ENCODE results near the gene KIF15.

KIF15 gene

GRCh38 chr3:44877333-44877732 is 115.7 kb downstream of the KIF15 start:
- Mint-ChIP-seq H3K27ac (no peak overlapping the region), H3K27me3 (peaks cover under 1 to 2% of the 10 kb centered on the region in 2 donors), H3K9me3 (no peaks in the 10 kb centered on the region), H3K4me1 (no peaks in the 10 kb centered on the region), H3K36me3 (no peaks in the 10 kb centered on the region), H3K4me3 (no peak overlapping the region)
- DNase-seq (no peak), ATAC-seq (replicated peaks) (no peak)

- no peak for ATAC-seq (replicated peaks)
- DNase-seq: no peak
- no peaks in the 10 kb centered on the region for H3K36me3 Mint-ChIP-seq
Measured at GRCh38 chr3:44880284-44880683, 118.7 kb downstream of the KIF15 start.

GRCh38 chr3:44883213-44883955 is 121.8 kb downstream of the KIF15 start:
- no peaks in the 10 kb centered on the region for H3K9me3 Mint-ChIP-seq
- peaks cover 26 to 34% of the 10 kb centered on the region in 2 donors for H3K27me3 Mint-ChIP-seq
- H3K27ac Mint-ChIP-seq: no peak overlapping the region
- ATAC-seq (replicated peaks) (no peak), DNase-seq (no peak)
- no peaks in the 10 kb centered on the region for H3K36me3 Mint-ChIP-seq
- H3K4me3 Mint-ChIP-seq: no peak overlapping the region
- H3K4me1 Mint-ChIP-seq: no peaks in the 10 kb centered on the region

More at GRCh38 chr3:44880284-44880683, 118.7 kb downstream of the KIF15 start:
- no peaks in the 10 kb centered on the region for H3K9me3 Mint-ChIP-seq
- peaks cover 17 to 20% of the 10 kb centered on the region in 2 donors for H3K27me3 Mint-ChIP-seq
- no peak overlapping the region for H3K4me3 Mint-ChIP-seq
- H3K27ac Mint-ChIP-seq: no peak overlapping the region
- H3K4me1 Mint-ChIP-seq: no peaks in the 10 kb centered on the region

GRCh38 chr3:44883999-44884431 is 122.4 kb downstream of the KIF15 start:
- ATAC-seq (replicated peaks) (no peak), DNase-seq (no peak)
- no peaks in the 10 kb centered on the region for H3K36me3 Mint-ChIP-seq
- H3K4me1 Mint-ChIP-seq: no peaks in the 10 kb centered on the region
- H3K9me3 Mint-ChIP-seq: no peaks in the 10 kb centered on the region
- H3K4me3 Mint-ChIP-seq: no peak overlapping the region
- no peak overlapping the region for H3K27ac Mint-ChIP-seq
- peaks cover 26 to 34% of the 10 kb centered on the region in 2 donors for H3K27me3 Mint-ChIP-seq

- DNase-seq (no peak), ATAC-seq (replicated peaks) (no peak)
- Mint-ChIP-seq H3K4me1 (peaks cover 4 to 5% of the 10 kb centered on the region in 2 donors), H3K4me3 (no peak overlapping the region), H3K9me3 (no peaks in the 10 kb centered on the region), H3K27ac (no peak overlapping the region), H3K27me3 (peaks cover 26 to 34% of the 10 kb centered on the region in 2 donors), H3K36me3 (no peaks in the 10 kb centered on the region)
Measured at GRCh38 chr3:44885618-44886017, 124.0 kb downstream of the KIF15 start.

GRCh38 chr3:44886561-44886960 is 125.0 kb downstream of the KIF15 start:
- H3K9me3 Mint-ChIP-seq: peaks cover 0 to 1% of the 10 kb centered on the region in 2 donors
- ATAC-seq (replicated peaks): no peak
- H3K27ac Mint-ChIP-seq: no peak overlapping the region
- no peaks in the 10 kb centered on the region for H3K36me3 Mint-ChIP-seq
- no peak for DNase-seq
- H3K4me3 Mint-ChIP-seq: no peak overlapping the region
- H3K4me1 Mint-ChIP-seq: peaks cover 4 to 5% of the 10 kb centered on the region in 2 donors
- peaks cover 26 to 34% of the 10 kb centered on the region in 2 donors for H3K27me3 Mint-ChIP-seq

- ATAC-seq (replicated peaks) (no peak), DNase-seq (no peak)
- peaks cover 26 to 34% of the 10 kb centered on the region in 2 donors for H3K27me3 Mint-ChIP-seq
- no peaks in the 10 kb centered on the region for H3K36me3 Mint-ChIP-seq
- no peak overlapping the region for H3K27ac Mint-ChIP-seq
- H3K4me1 Mint-ChIP-seq: peaks cover 4 to 5% of the 10 kb centered on the region in 2 donors
- H3K4me3 Mint-ChIP-seq: no peak overlapping the region
- peaks cover 0 to 1% of the 10 kb centered on the region in 2 donors for H3K9me3 Mint-ChIP-seq
Measured at GRCh38 chr3:44887101-44887500, 125.5 kb downstream of the KIF15 start.

GRCh38 chr3:44890258-44890657 is 128.7 kb downstream of the KIF15 start:
- H3K4me3 Mint-ChIP-seq: no peak overlapping the region
- no peak overlapping the region for H3K27ac Mint-ChIP-seq
- H3K4me1 Mint-ChIP-seq: peaks cover 4 to 5% of the 10 kb centered on the region in 2 donors
- peaks cover 13 to 15% of the 10 kb centered on the region in 2 donors for H3K27me3 Mint-ChIP-seq
- DNase-seq (no peak), ATAC-seq (replicated peaks) (no peak)
- peaks cover 0 to 3% of the 10 kb centered on the region in 2 donors for H3K9me3 Mint-ChIP-seq
- no peaks in the 10 kb centered on the region for H3K36me3 Mint-ChIP-seq

- H3K4me3 Mint-ChIP-seq: no peak overlapping the region
- H3K27ac Mint-ChIP-seq: no peak overlapping the region
- H3K27me3 Mint-ChIP-seq: peaks cover 7 to 11% of the 10 kb centered on the region in 2 donors
- ATAC-seq (replicated peaks) (no peak), DNase-seq (no peak)
- no peaks in the 10 kb centered on the region for H3K36me3 Mint-ChIP-seq
- peaks cover 0 to 3% of the 10 kb centered on the region in 2 donors for H3K9me3 Mint-ChIP-seq
- peaks cover 4 to 5% of the 10 kb centered on the region in 2 donors for H3K4me1 Mint-ChIP-seq
Measured at GRCh38 chr3:44890852-44891251, 129.3 kb downstream of the KIF15 start.

- Mint-ChIP-seq H3K4me1 (peaks cover 4 to 5% of the 10 kb centered on the region in 2 donors), H3K36me3 (no peaks in the 10 kb centered on the region), H3K9me3 (peaks cover 0 to 3% of the 10 kb centered on the region in 2 donors), H3K4me3 (no peak overlapping the region), H3K27me3 (peaks cover 0 to 3% of the 10 kb centered on the region in 2 donors), H3K27ac (no peak overlapping the region)
- DNase-seq: no peak
- ATAC-seq (replicated peaks): no peak
Measured at GRCh38 chr3:44892689-44893088, 131.1 kb downstream of the KIF15 start.

- DNase-seq: no peak
Measured at GRCh38 chr3:44893097-44893496, 131.5 kb downstream of the KIF15 start.

GRCh38 chr3:44894485-44894884 is 132.9 kb downstream of the KIF15 start:
- Mint-ChIP-seq H3K27ac (no peak overlapping the region), H3K4me1 (peaks cover 4 to 5% of the 10 kb centered on the region in 2 donors), H3K36me3 (no peaks in the 10 kb centered on the region), H3K9me3 (peaks cover 0 to 3% of the 10 kb centered on the region in 2 donors), H3K27me3 (peaks cover 8 to 13% of the 10 kb centered on the region in 2 donors), H3K4me3 (no peak overlapping the region)
- ATAC-seq (replicated peaks) (no peak), DNase-seq (no peak)

More at GRCh38 chr3:44893097-44893496, 131.5 kb downstream of the KIF15 start:
- H3K4me1 Mint-ChIP-seq: peaks cover 4 to 5% of the 10 kb centered on the region in 2 donors
- H3K27ac Mint-ChIP-seq: no peak overlapping the region
- peaks cover 0 to 3% of the 10 kb centered on the region in 2 donors for H3K27me3 Mint-ChIP-seq
- H3K4me3 Mint-ChIP-seq: no peak overlapping the region
- no peak for ATAC-seq (replicated peaks)
- H3K36me3 Mint-ChIP-seq: no peaks in the 10 kb centered on the region
- H3K9me3 Mint-ChIP-seq: peaks cover 0 to 3% of the 10 kb centered on the region in 2 donors

- Mint-ChIP-seq H3K27ac (no peak overlapping the region), H3K9me3 (peaks cover 0 to 1% of the 10 kb centered on the region in 2 donors), H3K4me1 (no peaks in the 10 kb centered on the region), H3K4me3 (no peak overlapping the region), H3K36me3 (no peaks in the 10 kb centered on the region), H3K27me3 (peaks cover 24 to 29% of the 10 kb centered on the region in 2 donors)
- no peak for DNase-seq
- ATAC-seq (replicated peaks): no peak
Measured at GRCh38 chr3:44896440-44896839, 134.8 kb downstream of the KIF15 start.

GRCh38 chr3:44899683-44900367 is 138.2 kb downstream of the KIF15 start:
- Mint-ChIP-seq H3K27me3 (peaks cover 21 to 37% of the 10 kb centered on the region in 2 donors), H3K9me3 (no peaks in the 10 kb centered on the region), H3K4me3 (no peak overlapping the region), H3K27ac (no peak overlapping the region), H3K36me3 (no peaks in the 10 kb centered on the region), H3K4me1 (no peaks in the 10 kb centered on the region)
- DNase-seq: no peak
- peak in 1 of 2 donors; percentile 29 for ATAC-seq (replicated peaks)

Measured in stimulated activated naive B cell treated with anti-CD40 and anti-IgM and Interleukin-4, amounts not matched to agents 10 μg/mL and 1 μg/mL and 100 μg/mL, for 72 hours (primary cell).